ENCODE measurements around the gene TRAPPC11. TPM values are rescaled to one million over a fixed set of nuclear protein-coding genes. Genes with fewer than 3 reads are reported as not detected.

TRAPPC11 gene
- total RNA-seq, 1 experiment from 2014 or later = 36.3 TPM

DNA sequence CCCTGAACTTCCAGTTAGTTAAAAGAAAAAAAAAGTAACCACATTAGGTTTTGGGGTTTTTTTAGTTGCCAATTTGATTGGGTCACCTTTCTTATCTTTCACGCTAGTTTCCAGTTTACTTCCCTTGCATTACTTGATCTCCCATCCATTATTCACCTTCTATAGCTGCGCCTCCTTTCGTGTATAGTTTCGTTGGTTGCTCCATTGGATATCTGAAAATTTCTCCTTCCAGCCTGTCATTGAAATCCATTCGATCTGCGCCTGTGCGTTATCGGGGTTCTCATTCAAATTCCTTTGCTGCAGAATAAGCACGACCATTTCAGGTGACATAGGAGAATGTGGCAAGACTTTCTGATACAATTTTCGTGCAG lies 764 bp downstream of the TRAPPC11 start:
- H3K4me1 ChIP-seq (replicated peaks) = peaks cover 6% of the 10 kb centered on the region; the same call in 1 of the 2 replicates
- peak overlapping the region; percentile 75 for H3K27ac ChIP-seq
- H3K4me3 ChIP-seq = peak overlapping the region; percentile 97
- H3K9me3 ChIP-seq (replicated peaks) = no peaks in the 10 kb centered on the region
- no peaks in the 10 kb centered on the region for H3K27me3 ChIP-seq (replicated peaks)
- H3K36me3 ChIP-seq = peaks cover 17% of the 10 kb centered on the region
- DNase-seq (ENCODE audit: low read depth in 1 of 2, low spot score in 2 of 2) = no peak

DNA sequence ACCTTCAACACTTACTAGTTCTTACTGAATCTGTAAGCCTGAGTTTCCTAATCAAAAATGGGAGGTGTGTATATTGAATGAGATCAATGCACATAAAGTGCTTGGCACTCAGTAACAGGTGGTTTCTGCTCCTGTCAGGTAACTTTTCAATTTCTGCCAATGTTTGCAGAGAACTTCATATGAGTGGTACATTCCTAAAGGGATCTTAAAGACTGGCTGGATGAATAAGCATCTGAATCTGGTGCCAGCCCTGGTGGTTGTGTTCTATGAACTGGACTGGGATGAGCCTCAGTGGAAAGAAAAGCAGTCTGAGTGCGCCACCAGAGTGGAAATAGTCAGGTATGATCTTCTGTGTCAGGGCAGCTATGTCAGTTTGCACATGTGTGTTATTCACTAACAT lies 7.0 kb downstream of the TRAPPC11 start:
- H3K36me3 ChIP-seq = peaks cover 55% of the 10 kb centered on the region

DNA sequence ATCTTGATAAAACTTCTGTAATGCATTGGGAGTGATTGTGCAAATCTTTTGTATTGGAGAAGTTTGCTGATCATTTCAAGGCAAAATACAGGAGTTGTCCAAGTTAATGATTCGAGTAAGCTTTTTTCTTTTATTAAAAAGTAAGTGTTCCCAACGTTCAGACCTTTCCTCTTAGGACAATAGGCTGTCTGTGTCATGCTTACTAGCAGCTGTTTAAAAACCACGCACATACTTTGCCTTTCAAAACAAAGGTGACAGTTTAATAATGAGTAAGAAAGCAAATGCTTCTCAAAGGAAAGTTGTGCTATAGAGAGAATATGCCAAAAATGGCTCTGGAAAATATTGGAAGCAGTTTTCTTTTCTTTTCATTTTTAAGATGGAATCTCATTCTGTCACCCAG lies 11.2 kb downstream of the TRAPPC11 start:
- DNase-seq (ENCODE audit: low read depth in 1 of 2, low spot score in 2 of 2) = no peak
- Histone ChIP-seq H3K36me3 (peaks cover 67% of the 10 kb centered on the region), H3K9me3 (replicated peaks) (no peaks in the 10 kb centered on the region)

More for the DNA sequence above, 7.0 kb downstream of the TRAPPC11 start:
- H3K4me1 ChIP-seq (replicated peaks) = no peaks in the 10 kb centered on the region
- H3K27me3 ChIP-seq (replicated peaks) = no peaks in the 10 kb centered on the region
- H3K27ac ChIP-seq = no peak overlapping the region
- H3K9me3 ChIP-seq (replicated peaks) = no peaks in the 10 kb centered on the region
- no peak overlapping the region for H3K4me3 ChIP-seq
- no peak for DNase-seq (ENCODE audit: low read depth in 1 of 2, low spot score in 2 of 2)

DNA sequence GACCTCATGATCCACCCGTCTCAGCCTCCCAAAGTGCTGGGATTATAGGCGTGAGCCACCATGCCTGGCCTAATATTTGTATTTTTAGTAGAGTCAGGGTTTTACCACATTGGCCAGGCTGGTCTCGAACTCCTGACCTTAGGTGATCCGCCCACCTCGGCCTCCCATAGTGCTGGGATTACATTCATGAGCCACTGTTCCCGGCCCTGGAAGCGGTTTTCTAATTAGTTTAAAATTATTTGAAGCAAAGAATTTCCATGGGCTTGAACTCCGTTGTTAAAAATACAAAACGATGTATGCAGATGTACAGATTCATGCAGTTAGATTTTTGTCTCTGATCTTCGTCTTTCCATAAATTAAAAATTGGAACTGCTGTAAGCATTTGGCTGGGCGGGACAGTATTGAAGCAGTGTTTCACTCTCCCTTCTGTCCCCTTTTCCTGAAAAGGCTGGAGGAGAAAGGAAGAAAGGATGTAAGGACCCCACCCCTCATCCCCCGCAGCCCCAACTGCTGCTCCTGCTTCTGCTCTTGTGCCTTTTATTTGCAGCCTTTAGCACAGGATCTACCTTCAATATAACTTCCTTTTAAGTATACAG lies 12.0 kb downstream of the TRAPPC11 start:
- H3K4me3 ChIP-seq = no peak overlapping the region
- no peaks in the 10 kb centered on the region for H3K9me3 ChIP-seq (replicated peaks)
- H3K27ac ChIP-seq = no peak overlapping the region
- H3K36me3 ChIP-seq = peaks cover 67% of the 10 kb centered on the region
- DNase-seq (ENCODE audit: low read depth in 1 of 2, low spot score in 2 of 2) = no peak
- H3K27me3 ChIP-seq (replicated peaks) = no peaks in the 10 kb centered on the region
- H3K4me1 ChIP-seq (replicated peaks) = no peaks in the 10 kb centered on the region

More for the DNA sequence above, 11.2 kb downstream of the TRAPPC11 start:
- Histone ChIP-seq H3K27me3 (replicated peaks) (no peaks in the 10 kb centered on the region), H3K27ac (no peak overlapping the region), H3K4me3 (no peak overlapping the region), H3K4me1 (replicated peaks) (no peaks in the 10 kb centered on the region)

DNA sequence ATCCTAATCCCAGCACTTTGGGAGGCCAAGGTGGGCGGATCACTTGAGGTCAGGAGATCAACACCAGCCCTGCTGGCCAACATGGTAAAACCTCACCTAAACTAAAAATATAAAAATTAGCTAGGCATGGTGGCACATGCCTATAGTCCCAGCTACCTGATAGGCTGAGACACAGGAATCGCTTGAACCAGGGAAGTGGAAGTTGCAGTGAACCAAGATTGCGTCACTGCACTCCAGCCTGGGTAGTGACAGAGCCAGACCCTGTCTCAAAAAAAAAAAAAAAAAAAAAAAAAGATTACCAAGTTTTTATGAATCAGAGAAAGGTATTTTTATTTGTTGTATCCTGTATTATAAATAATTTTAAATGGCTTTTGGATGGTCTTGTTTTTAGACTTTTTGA lies 15.1 kb downstream of the TRAPPC11 start:
- Histone ChIP-seq H3K27me3 (replicated peaks) (no peaks in the 10 kb centered on the region), H3K9me3 (replicated peaks) (no peaks in the 10 kb centered on the region), H3K4me3 (no peak overlapping the region), H3K27ac (no peak overlapping the region), H3K36me3 (peaks cover 61% of the 10 kb centered on the region), H3K4me1 (replicated peaks) (no peaks in the 10 kb centered on the region)
- DNase-seq (ENCODE audit: low read depth in 1 of 2, low spot score in 2 of 2) = no peak

DNA sequence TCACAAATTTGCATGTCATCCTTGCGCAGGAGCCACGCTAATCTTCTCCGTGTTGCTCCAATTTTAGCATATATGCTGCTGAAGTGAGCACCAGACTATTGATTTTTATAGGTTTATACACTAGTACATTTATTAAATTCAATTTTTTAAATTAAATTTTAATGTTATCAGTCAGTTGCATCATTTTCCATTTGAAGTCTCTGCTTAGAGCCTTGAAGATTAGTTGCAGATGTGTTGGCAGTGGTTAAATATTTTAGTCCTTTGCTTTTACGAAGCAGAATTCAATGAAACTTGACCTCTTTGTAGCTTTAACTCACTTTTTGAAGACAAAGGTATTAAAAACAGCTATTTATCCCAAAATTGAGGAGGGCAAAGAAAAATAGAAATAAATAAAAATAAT lies 16.5 kb downstream of the TRAPPC11 start:
- H3K27ac ChIP-seq = no peak overlapping the region
- no peak overlapping the region for H3K4me3 ChIP-seq
- peaks cover 60% of the 10 kb centered on the region for H3K36me3 ChIP-seq
- H3K9me3 ChIP-seq (replicated peaks) = no peaks in the 10 kb centered on the region
- H3K27me3 ChIP-seq (replicated peaks) = no peaks in the 10 kb centered on the region
- no peak for DNase-seq (ENCODE audit: low read depth in 1 of 2, low spot score in 2 of 2)
- no peaks in the 10 kb centered on the region for H3K4me1 ChIP-seq (replicated peaks)

DNA sequence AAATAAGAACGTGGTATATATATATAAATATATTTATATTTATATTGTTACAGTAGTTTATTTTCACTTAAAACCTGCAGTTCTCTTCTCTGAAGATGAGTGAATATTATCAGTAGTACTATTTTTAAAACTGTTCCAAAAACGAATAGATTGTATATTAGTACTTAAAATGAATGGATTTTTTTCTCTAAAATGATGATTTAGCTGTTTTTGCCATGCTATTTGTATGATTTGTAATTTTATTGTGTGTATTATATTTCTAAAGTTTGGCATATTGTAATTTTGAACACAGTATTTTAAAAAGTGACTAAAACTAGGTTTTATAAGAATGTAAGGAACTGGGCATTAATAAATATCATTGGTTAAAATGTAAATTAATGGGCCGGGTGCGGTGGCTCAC lies 22.0 kb downstream of the TRAPPC11 start:
- no peaks in the 10 kb centered on the region for H3K4me1 ChIP-seq (replicated peaks)
- no peak for DNase-seq (ENCODE audit: low read depth in 1 of 2, low spot score in 2 of 2)
- H3K9me3 ChIP-seq (replicated peaks) = no peaks in the 10 kb centered on the region
- no peaks in the 10 kb centered on the region for H3K27me3 ChIP-seq (replicated peaks)
- H3K36me3 ChIP-seq = peaks cover 71% of the 10 kb centered on the region
- no peak overlapping the region for H3K27ac ChIP-seq
- no peak overlapping the region for H3K4me3 ChIP-seq

DNA sequence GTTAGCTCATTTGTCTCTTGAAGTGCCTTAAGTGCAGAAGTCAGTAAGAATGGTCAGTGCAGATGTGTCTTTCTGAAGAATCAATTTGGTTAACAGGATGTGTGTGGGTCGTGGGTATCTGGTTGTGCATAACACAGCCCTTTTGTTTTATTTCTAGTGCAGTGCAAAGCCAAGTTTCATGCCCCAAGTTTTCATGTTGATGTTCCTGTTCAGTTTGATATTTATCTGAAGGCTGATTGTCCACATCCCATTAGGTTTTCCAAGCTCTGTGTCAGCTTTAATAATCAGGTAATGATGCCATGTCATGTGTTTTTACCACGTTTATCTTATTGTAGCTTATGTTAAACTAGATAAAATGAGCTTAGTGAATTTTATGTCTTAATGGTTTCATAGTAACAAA lies 27.4 kb downstream of the TRAPPC11 start:
- Histone ChIP-seq H3K36me3 (peaks cover 62% of the 10 kb centered on the region), H3K27me3 (replicated peaks) (no peaks in the 10 kb centered on the region), H3K4me1 (replicated peaks) (no peaks in the 10 kb centered on the region), H3K4me3 (no peak overlapping the region), H3K9me3 (replicated peaks) (no peaks in the 10 kb centered on the region), H3K27ac (no peak overlapping the region)
- DNase-seq (ENCODE audit: low read depth in 1 of 2, low spot score in 2 of 2) = no peak

DNA sequence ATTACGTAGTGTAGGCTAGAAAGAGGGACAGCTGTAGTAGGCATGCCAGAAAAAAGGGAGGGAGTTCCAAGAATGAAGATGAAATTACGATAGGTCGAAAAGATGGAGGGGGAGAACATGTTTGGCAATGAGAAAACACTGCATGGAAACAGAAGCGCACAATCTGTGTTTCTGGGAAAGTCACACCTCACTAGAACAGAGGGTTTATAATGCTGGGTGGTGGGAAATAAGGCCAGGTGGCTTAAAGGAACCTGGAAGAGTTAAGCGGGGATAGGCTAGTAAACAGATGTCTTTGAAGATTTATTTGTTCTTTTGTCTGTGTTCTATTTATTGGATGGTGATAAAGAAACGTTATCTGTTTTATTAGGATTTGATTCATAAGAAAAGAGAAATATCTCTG lies 29.1 kb downstream of the TRAPPC11 start:
- DNase-seq (ENCODE audit: low read depth in 1 of 2, low spot score in 2 of 2) = no peak
- Histone ChIP-seq H3K36me3 (peaks cover 65% of the 10 kb centered on the region), H3K4me1 (replicated peaks) (no peaks in the 10 kb centered on the region), H3K27me3 (replicated peaks) (no peaks in the 10 kb centered on the region), H3K9me3 (replicated peaks) (no peaks in the 10 kb centered on the region), H3K4me3 (no peak overlapping the region), H3K27ac (no peak overlapping the region)

DNA sequence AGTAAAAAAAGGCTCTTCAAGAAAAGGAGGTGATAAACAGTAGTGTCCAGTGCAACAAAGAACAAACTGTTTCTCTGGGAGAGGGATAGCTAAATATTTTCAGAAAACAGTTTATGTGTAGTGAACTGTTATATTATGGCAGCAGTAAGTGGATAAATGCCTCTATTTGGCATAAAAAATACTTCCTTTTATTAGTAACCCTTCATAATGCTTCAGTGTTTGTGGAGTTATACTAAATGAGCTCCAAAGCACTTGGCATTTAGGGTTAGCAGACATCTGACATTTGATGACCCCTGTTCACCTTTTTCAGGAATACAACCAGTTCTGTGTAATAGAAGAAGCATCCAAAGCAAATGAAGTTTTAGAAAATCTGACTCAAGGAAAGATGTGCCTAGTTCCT lies 31.9 kb downstream of the TRAPPC11 start:
- Histone ChIP-seq H3K4me1 (replicated peaks) (no peaks in the 10 kb centered on the region), H3K27ac (no peak overlapping the region), H3K36me3 (peaks cover 65% of the 10 kb centered on the region), H3K4me3 (no peak overlapping the region), H3K27me3 (replicated peaks) (no peaks in the 10 kb centered on the region), H3K9me3 (replicated peaks) (no peaks in the 10 kb centered on the region)
- DNase-seq (ENCODE audit: low read depth in 1 of 2, low spot score in 2 of 2) = no peak

DNA sequence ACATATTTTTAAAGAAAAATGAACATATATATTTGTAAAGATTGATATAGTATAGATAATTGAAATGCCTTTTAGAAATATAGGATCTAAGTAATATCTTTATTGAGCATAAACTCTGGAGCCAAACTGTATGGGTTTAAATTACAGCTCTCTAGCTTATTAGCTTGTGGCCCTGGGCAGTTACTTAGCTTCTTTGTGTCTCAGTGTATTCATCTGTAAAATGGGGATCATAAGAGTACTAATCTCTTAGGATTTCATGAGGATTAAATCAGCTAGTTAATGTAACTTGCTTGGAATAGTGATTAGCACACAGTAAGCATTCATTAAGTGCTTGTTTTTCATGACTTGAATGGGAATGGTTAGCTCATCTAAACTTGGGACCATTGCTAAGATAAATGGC lies 32.8 kb downstream of the TRAPPC11 start:
- no peak overlapping the region for H3K27ac ChIP-seq
- no peak for DNase-seq (ENCODE audit: low read depth in 1 of 2, low spot score in 2 of 2)
- H3K4me3 ChIP-seq = no peak overlapping the region
- peaks cover 67% of the 10 kb centered on the region for H3K36me3 ChIP-seq
- no peaks in the 10 kb centered on the region for H3K9me3 ChIP-seq (replicated peaks)
- H3K27me3 ChIP-seq (replicated peaks) = no peaks in the 10 kb centered on the region
- H3K4me1 ChIP-seq (replicated peaks) = no peaks in the 10 kb centered on the region

DNA sequence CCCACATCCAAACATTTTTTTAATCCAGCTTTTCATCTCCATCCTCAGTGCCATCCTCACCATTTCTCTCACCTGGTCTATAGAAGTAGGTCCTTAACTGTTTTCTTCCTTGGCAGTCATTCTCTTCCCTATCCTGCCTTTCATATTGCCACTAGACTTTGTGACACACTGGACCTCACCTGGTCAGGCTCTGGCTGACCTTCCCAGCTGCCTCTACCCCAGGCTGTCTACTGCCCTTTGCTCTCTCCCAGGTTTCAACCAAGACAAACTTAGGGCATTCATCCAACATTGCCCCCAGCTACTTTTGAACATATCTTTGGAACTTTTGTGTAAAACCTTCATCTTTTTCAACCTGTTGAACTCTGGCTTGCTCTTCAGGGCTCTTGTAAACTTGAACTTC lies 39.8 kb downstream of the TRAPPC11 start:
- Histone ChIP-seq H3K4me1 (replicated peaks) (no peaks in the 10 kb centered on the region), H3K4me3 (no peak overlapping the region), H3K9me3 (replicated peaks) (no peaks in the 10 kb centered on the region), H3K27ac (no peak overlapping the region), H3K27me3 (replicated peaks) (no peaks in the 10 kb centered on the region), H3K36me3 (peaks cover 92% of the 10 kb centered on the region)
- no peak for DNase-seq (ENCODE audit: low read depth in 1 of 2, low spot score in 2 of 2)

DNA sequence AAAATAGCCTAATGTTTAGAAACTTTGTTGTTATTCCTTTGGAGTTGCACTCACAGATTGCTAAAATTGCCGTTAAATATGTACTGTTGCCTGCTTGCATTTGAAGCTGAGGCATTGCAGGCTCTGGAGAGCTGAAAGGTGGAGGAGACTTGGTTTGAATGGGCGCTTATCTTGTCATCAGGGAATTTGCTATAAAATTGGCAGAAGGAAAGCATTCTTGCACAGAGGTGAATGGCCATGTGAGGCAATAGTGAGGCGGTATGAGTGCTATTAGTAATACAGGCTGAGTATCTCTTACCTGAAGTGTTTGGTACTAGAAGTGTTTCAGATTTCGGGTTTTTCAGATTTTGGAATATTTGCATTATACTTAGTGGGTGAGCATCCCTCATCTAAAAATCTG lies 41.3 kb downstream of the TRAPPC11 start:
- Histone ChIP-seq H3K4me1 (replicated peaks) (no peaks in the 10 kb centered on the region), H3K4me3 (no peak overlapping the region), H3K36me3 (peaks cover 87% of the 10 kb centered on the region), H3K9me3 (replicated peaks) (no peaks in the 10 kb centered on the region), H3K27ac (no peak overlapping the region), H3K27me3 (replicated peaks) (no peaks in the 10 kb centered on the region)
- DNase-seq (ENCODE audit: low read depth in 1 of 2, low spot score in 2 of 2) = no peak

DNA sequence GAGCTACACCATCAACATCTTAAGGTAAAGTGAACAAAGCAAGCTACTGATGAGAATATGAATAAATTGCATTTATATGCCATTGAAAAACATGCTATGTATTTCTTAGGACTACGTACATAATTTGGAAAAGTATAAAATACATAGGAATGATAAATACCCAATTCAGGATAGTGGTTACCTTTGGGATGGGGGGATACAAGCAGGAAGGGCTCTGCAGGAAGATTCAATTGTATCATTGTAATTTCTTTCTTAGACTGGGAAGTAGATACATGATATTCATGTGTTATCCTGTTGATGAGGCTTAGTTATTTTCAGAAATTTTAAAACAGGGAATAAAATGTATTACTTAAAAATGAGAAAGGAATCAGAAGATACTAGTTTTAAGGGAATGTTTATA lies 43.4 kb downstream of the TRAPPC11 start:
- no peaks in the 10 kb centered on the region for H3K27me3 ChIP-seq (replicated peaks)
- peaks cover 83% of the 10 kb centered on the region for H3K36me3 ChIP-seq

DNA sequence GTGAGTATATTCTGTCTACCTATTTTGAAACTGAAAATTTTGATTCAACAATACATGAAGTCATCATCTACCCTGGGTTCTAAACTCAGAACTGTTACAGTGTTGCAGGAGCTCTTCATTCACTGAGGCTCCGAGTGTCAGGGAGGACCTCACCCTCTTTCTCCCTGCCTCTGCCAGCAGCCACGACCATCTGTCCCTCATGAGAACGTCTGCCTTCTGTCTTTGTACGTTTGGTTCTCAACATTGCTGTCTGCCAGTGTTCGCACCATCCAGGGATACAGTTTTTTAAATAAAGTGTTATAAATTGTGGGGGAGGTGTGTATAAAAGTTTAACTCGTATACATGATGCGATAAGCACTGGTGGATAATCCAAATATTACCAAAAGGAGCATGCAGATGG lies 55.5 kb downstream of the TRAPPC11 start:
- no peak overlapping the region for H3K4me3 ChIP-seq
- DNase-seq (ENCODE audit: low read depth in 1 of 2, low spot score in 2 of 2) = no peak
- H3K36me3 ChIP-seq = peaks cover 16% of the 10 kb centered on the region
- no peaks in the 10 kb centered on the region for H3K27me3 ChIP-seq (replicated peaks)
- no peak overlapping the region for H3K27ac ChIP-seq
- no peaks in the 10 kb centered on the region for H3K4me1 ChIP-seq (replicated peaks)
- no peaks in the 10 kb centered on the region for H3K9me3 ChIP-seq (replicated peaks)

More for the DNA sequence above, 43.4 kb downstream of the TRAPPC11 start:
- Histone ChIP-seq H3K9me3 (replicated peaks) (no peaks in the 10 kb centered on the region), H3K4me1 (replicated peaks) (no peaks in the 10 kb centered on the region), H3K27ac (no peak overlapping the region), H3K4me3 (no peak overlapping the region)
- no peak for DNase-seq (ENCODE audit: low read depth in 1 of 2, low spot score in 2 of 2)
